IMR-90 (cell line): ENCODE results near the gene SEC14L1. TPM values are rescaled to one million over a fixed set of nuclear protein-coding genes. Genes with fewer than 3 reads are reported as not detected.

Source experiments
- ATAC-seq: fragments of 200-7000 bp; cut with Tn5 transposase; 2 replicates; pipeline ENCODE4 v1.9.1; 2020; ENCODE audit warnings: low read depth, mild to moderate bottlenecking, moderate library complexity
- BruUV-seq: library from RNA; stranded (reverse); fragments of 400-500 nt; replicated peaks from 2 replicates; lab custom pipeline; 2021; lab: Mats Ljungman, UMichigan
- CTCF ChIA-PET: fragments of 300-600 bp; formaldehyde crosslinking; extraction: SDS; loops from one replicate; lab custom pipeline; 2021; ENCODE audit warnings: antibody characterized with exemption; lab: Yijun Ruan, JAX
- POLR2A ChIA-PET: fragments of 300-600 bp; sonication (Branson Sonifier 250); formaldehyde crosslinking; loops from one replicate; lab custom pipeline; 2022; ENCODE audit warnings: antibody characterized with exemption; ENCODE audit not compliant: unreplicated experiment; lab: Charles Lee
- DNase-seq: peaks from one replicate; pipeline ENCODE4 v3.0.0; 2013
- H2AFZ ChIP-seq: replicated peaks from 2 replicates; pipeline ENCODE3; 2013; ENCODE audit warnings: low read length, mild to moderate bottlenecking; ENCODE audit not compliant: poor library complexity
- H2AK5ac ChIP-seq: 2 replicates; pipeline ENCODE4 v1.6.1; 2013; ENCODE audit warnings: low read depth, low read length, inconsistent platforms
- H2AK9ac ChIP-seq: replicated peaks from 2 replicates; pipeline ENCODE3; 2013; ENCODE audit warnings: mild to moderate bottlenecking, low read depth, low read length, moderate library complexity; ENCODE audit not compliant: poor library complexity
- H2BK120ac ChIP-seq: 2 replicates; pipeline ENCODE4 v1.6.1; 2013; ENCODE audit warnings: low read depth, low read length, inconsistent platforms
- H2BK15ac ChIP-seq: 3 replicates; pipeline ENCODE4 v1.6.1; 2013; ENCODE audit warnings: low read depth, low read length, inconsistent platforms
- H2BK20ac ChIP-seq: 2 replicates; pipeline ENCODE4 v1.6.1; 2013; ENCODE audit warnings: low read depth, mild to moderate bottlenecking, inconsistent platforms, low read length, moderate library complexity
- H2BK5ac ChIP-seq: 2 replicates; pipeline ENCODE4 v1.6.1; 2013; ENCODE audit warnings: mild to moderate bottlenecking, low read depth, low read length, inconsistent platforms; ENCODE audit not compliant: poor library complexity, severe bottlenecking
- H3K14ac ChIP-seq: replicated peaks from 2 replicates; pipeline ENCODE4 v1.6.1; 2013; ENCODE audit warnings: low read depth, low read length, inconsistent platforms
- H3K18ac ChIP-seq: 2 replicates; pipeline ENCODE4 v1.6.1; 2013; ENCODE audit warnings: low read depth, low read length, control low read depth
- H3K23ac ChIP-seq: 2 replicates; pipeline ENCODE4 v1.6.1; 2013; ENCODE audit warnings: low read depth, low read length, inconsistent platforms
- H3K27ac ChIP-seq: 2 replicates; pipeline ENCODE4 v1.5.1; 2013; ENCODE audit warnings: mild to moderate bottlenecking, control low read depth, low read length; ENCODE audit not compliant: insufficient read depth
- H3K27me3 ChIP-seq: 2 replicates; pipeline ENCODE4 v1.6.1; 2013; ENCODE audit warnings: low read length; ENCODE audit not compliant: control insufficient read depth, insufficient read depth
- H3K36me3 ChIP-seq: 2 replicates; pipeline ENCODE4 v1.6.1; 2013; ENCODE audit warnings: low read length, mixed read lengths; ENCODE audit not compliant: control insufficient read depth, insufficient read depth
- H3K4ac ChIP-seq: 2 replicates; pipeline ENCODE4 v1.6.1; 2013; ENCODE audit warnings: low read depth, low read length, inconsistent platforms
- H3K4me1 ChIP-seq: 2 replicates; pipeline ENCODE4 v1.6.1; 2013; ENCODE audit warnings: low read length, mixed read lengths; ENCODE audit not compliant: control insufficient read depth, insufficient read depth
- H3K4me2 ChIP-seq: 2 replicates; pipeline ENCODE4 v1.6.1; 2013; ENCODE audit warnings: low read depth, mild to moderate bottlenecking, control low read depth, low read length, moderate library complexity
- H3K4me3 ChIP-seq: 2 replicates; pipeline ENCODE4 v1.5.1; 2013; ENCODE audit warnings: low read depth, mild to moderate bottlenecking, control low read depth, low read length, moderate library complexity; ENCODE audit not compliant: insufficient read depth
- H3K56ac ChIP-seq: 2 replicates; pipeline ENCODE4 v1.6.1; 2013; ENCODE audit warnings: low read length, inconsistent platforms; ENCODE audit not compliant: insufficient read depth; ENCODE audit errors: extremely low read depth
- H3K79me1 ChIP-seq, 2 experiments: 2 replicates each; pipeline ENCODE4 v1.6.1; 2013; ENCODE audit warnings: low read length in 2 of 2, inconsistent platforms in 1 of 2, low read depth in 1 of 2
- H3K9ac ChIP-seq: 2 replicates; pipeline ENCODE4 v1.6.1; 2013; ENCODE audit warnings: low read depth, low read length, control low read depth
- H3K9me1 ChIP-seq: 2 replicates; pipeline ENCODE4 v1.6.1; 2013; ENCODE audit warnings: low read length, inconsistent platforms; ENCODE audit not compliant: insufficient read depth
- H3K9me3 ChIP-seq: 2 replicates; pipeline ENCODE4 v1.6.1; 2013; ENCODE audit warnings: low read length; ENCODE audit not compliant: control insufficient read depth, insufficient read depth
- H4K20me1 ChIP-seq: 2 replicates; pipeline ENCODE4 v1.6.1; 2013; ENCODE audit warnings: low read length, inconsistent platforms; ENCODE audit not compliant: insufficient read depth
- H4K5ac ChIP-seq: 2 replicates; pipeline ENCODE4 v1.6.1; 2013; ENCODE audit warnings: mild to moderate bottlenecking, low read depth, low read length, control low read depth
- H4K8ac ChIP-seq, 2 experiments: 2 replicates each; pipeline ENCODE4 v1.6.1; 2013; ENCODE audit warnings: low read depth in 2 of 2, low read length in 2 of 2, control low read depth in 1 of 2, inconsistent platforms in 1 of 2
- H4K91ac ChIP-seq: 2 replicates; pipeline ENCODE4 v1.6.1; 2013; ENCODE audit warnings: low read depth, low read length, inconsistent platforms; ENCODE audit not compliant: insufficient read depth
- CEBPB ChIP-seq: IDR thresholded peaks from 2 replicates; pipeline ENCODE4 v1.6.1; 2012; ENCODE audit warnings: low read depth, low read length, improper control_type of control experiment
- CTCF ChIP-seq: conservative IDR thresholded peaks from 2 replicates; pipeline ENCODE4 v1.5.1; 2012; ENCODE audit warnings: mild to moderate bottlenecking, low read depth, low read length, improper control_type of control experiment
- RAD21 ChIP-seq: IDR thresholded peaks from 2 replicates; pipeline ENCODE4 v1.6.1; 2012; ENCODE audit warnings: low read length, improper control_type of control experiment
- SMC3 ChIP-seq: fragments of 150-350 bp; IDR thresholded peaks from 2 replicates; pipeline ENCODE4 v1.6.1; 2016; ENCODE audit warnings: low read depth, mild to moderate bottlenecking, antibody characterized with exemption, low read length, moderate library complexity
- USF2 ChIP-seq: fragments of 150-350 bp; IDR thresholded peaks from 2 replicates; pipeline ENCODE4 v1.6.1; 2017; ENCODE audit warnings: mild to moderate bottlenecking, antibody characterized with exemption, low read length, low read depth
- WGBS, 2 experiments: methylation state at CpG; one replicate each; pipeline versions ENCODE4 v1.1.5 to v1.1.7; 2013; ENCODE audit warnings: missing lambda C conversion rate in 2 of 2; ENCODE audit not compliant: insufficient read length in 1 of 2; ENCODE audit errors: extremely low coverage in 2 of 2; 5-methylcytosine and 5-hydroxymethylcytosine counted together
- dilution Hi-C: fragments of 300-500 bp; cut with HindIII; formaldehyde crosslinking; loops from one replicate; pipeline ENCODE4 v1.14.3; 2018; ENCODE audit warnings: low sequenced_read_pairs; ENCODE audit not compliant: unreplicated experiment
- in situ Hi-C: fragments of 300-500 bp; cut with MboI; formaldehyde crosslinking; loops from 3 replicates; pipeline ENCODE4 v1.14.3; 2019; ENCODE audit warnings: low sequenced_read_pairs, inconsistent platforms, mixed read lengths
- intact Hi-C: fragments of 100-400 bp; cut with micrococcal nuclease; formaldehyde crosslinking; loops from 2 replicates; pipeline ENCODE4 v1.10.0; 2022
- polyA plus RNA-seq, 3 experiments: library from polyadenylated mRNA; depleted of rRNA; stranded (reverse); fragments of >200 nt; gene quantifications; 2 replicates each; pipeline ENCODE4 v1.2.3, GENCODE V29; 2012; ENCODE audit warnings: low replicate concordance in 1 of 3
- total RNA-seq: library from RNA; depleted of rRNA; stranded (reverse); fragments of >200 nt; gene quantifications from 2 replicates; pipeline ENCODE4 v1.2.3, GENCODE V29; 2012

The SEC14L1 gene
- total and polyA plus RNA-seq, 2 of the 4 experiments (the other 2 are of a cell fraction), result 24.9 to 35.8 TPM

GRCh38 chr17:77214743-77215142 lies 74.0 kb downstream of the SEC14L1 start:
- ChIA-PET POLR2A (no interaction called here), CTCF (interaction anchor here (0.5 kb wide), 1 partner anchor 151 kb away, joined by 4 read pairs; no protein-coding TSS in a partner anchor)
- Histone ChIP-seq H3K14ac (no peak overlapping the region), H2AFZ (no peak overlapping the region), H3K4me1 (no peaks in the 10 kb centered on the region), H4K8ac (no peak overlapping the region), H2BK20ac (no peak overlapping the region), H3K9me1 (no peaks in the 10 kb centered on the region; the same call in 1 of the 2 replicates), H3K9ac (no peak overlapping the region), H3K4me2 (no peak overlapping the region), H3K18ac (no peak overlapping the region), H4K91ac (no peak overlapping the region), H2BK15ac (no peak overlapping the region), H3K79me1 (peaks cover 0 to 35% of the 10 kb centered on the region in 2 experiments), H3K27me3 (no peaks in the 10 kb centered on the region), H2BK120ac (no peak overlapping the region), H3K4ac (no peak overlapping the region), H3K27ac (no peak overlapping the region), H4K5ac (no peak overlapping the region), H2BK5ac (no peak overlapping the region), H4K20me1 (peaks cover 8% of the 10 kb centered on the region), H3K56ac (no peak overlapping the region), H3K4me3 (no peak overlapping the region), H2AK5ac (no peak overlapping the region), H3K36me3 (peaks cover 69% of the 10 kb centered on the region), H3K23ac (no peak overlapping the region), H3K9me3 (no peaks in the 10 kb centered on the region), H2AK9ac (peak overlapping the region; percentile 47)
- in situ Hi-C loops, result no loop called here
- TF ChIP-seq SMC3 (peak; percentile 50), CEBPB (no peak), RAD21 (peak; percentile 47), USF2 (no peak), CTCF (peak; percentile 58)
- dilution Hi-C loops, result no loop called here
- 91% methylated on average over 4 of the region's 11 CpGs; no CpG with 5 or more reads in 1 of the 2 experiments for WGBS, 2 experiments
- ATAC-seq (peak; percentile 37; the same call in 1 of the 2 replicates), DNase-seq (peak; percentile 31)
- no TSS peak for BruUV-seq
- intact Hi-C loops, result no loop called here
